ENCODE measurements around the gene CUL9. TPM values are rescaled to one million over a fixed set of nuclear protein-coding genes. Genes with fewer than 3 reads are reported as not detected.

CUL9 gene
- total RNA-seq, 1 donor from 2014 or later, result 29.0 TPM

DNA sequence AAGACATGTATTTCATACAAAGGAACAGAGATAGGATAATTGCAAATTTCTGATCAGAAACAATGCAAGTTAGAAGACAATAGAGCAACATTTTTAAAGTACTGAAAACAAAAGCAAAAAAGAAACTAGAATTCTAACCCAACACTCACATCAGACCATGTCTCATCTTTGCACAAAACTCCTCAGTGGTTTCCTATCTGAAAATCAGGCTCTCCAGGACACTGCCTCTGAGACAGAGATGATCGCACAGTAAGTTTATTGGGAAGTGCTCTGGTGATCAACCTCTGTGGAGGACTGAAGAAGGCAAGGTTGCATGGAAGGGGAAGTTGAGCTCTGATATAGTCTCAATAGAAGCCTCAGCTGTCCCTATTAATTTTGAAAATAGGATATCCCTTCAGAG is 59.0 kb downstream of the CUL9 start:
- H3K27me3 ChIP-seq (ENCODE audit: control insufficient read depth, insufficient read depth, low read length), result peaks cover 28% of the 10 kb centered on the region
- no peak for DNase-seq (ENCODE audit: low read depth)
- TF ChIP-seq CTCF (IDR thresholded peaks at IDR 0.05; ENCODE audit: insufficient read depth, low read length, severe bottlenecking), result no peak
- H3K4me3 ChIP-seq (ENCODE audit: low read depth, low read length), result no peak overlapping the region
- no peak for FAIRE-seq
- no peaks in the 10 kb centered on the region for H3K36me3 ChIP-seq (ENCODE audit: control insufficient read depth, insufficient read depth, low read length)

GRCh38 chr6:43241446-43241845 is 59.5 kb downstream of the CUL9 start:
- DNase-seq (ENCODE audit: low read depth), result no peak
- H3K27me3 ChIP-seq (ENCODE audit: control insufficient read depth, insufficient read depth, low read length), result peaks cover 30% of the 10 kb centered on the region
- no peak for FAIRE-seq
- no peak overlapping the region for H3K4me3 ChIP-seq (ENCODE audit: low read depth, low read length)
- no peaks in the 10 kb centered on the region for H3K36me3 ChIP-seq (ENCODE audit: control insufficient read depth, insufficient read depth, low read length)
- no peak for TF ChIP-seq CTCF (IDR thresholded peaks at IDR 0.05; ENCODE audit: insufficient read depth, low read length, severe bottlenecking)

- DNase-seq (ENCODE audit: low read depth) (no peak), FAIRE-seq (no peak)
- Histone ChIP-seq H3K27me3 (ENCODE audit: control insufficient read depth, insufficient read depth, low read length) (peaks cover 35% of the 10 kb centered on the region), H3K4me3 (ENCODE audit: low read depth, low read length) (no peak within 1 kb of the TSS), H3K36me3 (ENCODE audit: control insufficient read depth, insufficient read depth, low read length) (no peaks in the 10 kb centered on the region)
- TF ChIP-seq CTCF (IDR thresholded peaks at IDR 0.05; ENCODE audit: insufficient read depth, low read length, severe bottlenecking), result no peak
Observed at GRCh38 chr6:43242908-43243663, 61.1 kb downstream of the CUL9 start, which contains the start of gene TTBK1. TSS of gene TTBK1 (plus strand) at chr6:43243481. CDS start at chr6:43246661, 3,180 bp downstream.

DNA sequence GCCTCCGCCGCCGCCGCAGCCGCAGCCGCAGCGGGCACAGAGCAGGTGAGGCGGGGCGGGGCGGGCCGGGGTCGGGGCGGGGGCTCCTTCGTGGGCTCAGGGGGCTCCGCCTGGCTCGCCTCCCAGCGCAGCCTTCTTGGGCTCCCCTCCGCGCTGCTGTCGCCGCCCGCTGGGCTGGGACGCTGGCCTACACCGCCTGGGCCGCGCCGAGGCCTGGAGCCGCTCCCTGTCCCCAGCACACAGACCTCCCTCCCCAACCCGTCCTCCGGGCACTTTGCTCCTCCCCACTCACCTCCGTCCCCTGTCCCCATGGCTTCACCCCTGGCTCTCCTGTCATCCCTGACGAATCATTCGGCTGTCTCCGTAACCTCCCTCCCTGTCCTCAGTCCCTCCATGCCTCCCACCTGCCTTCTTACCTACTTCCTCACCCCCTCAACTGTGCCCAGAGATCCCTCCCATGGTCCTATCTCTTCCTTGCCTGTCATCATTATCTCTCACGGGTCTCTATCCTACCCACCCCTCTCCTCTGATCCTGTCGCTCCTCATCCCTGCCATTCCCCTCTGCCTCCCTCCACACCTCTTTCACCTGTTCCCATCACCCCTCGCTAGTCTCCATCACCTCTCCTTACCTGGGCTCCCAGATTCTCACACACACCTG is 61.8 kb downstream of the CUL9 start:
- Histone ChIP-seq H3K27me3 (ENCODE audit: control insufficient read depth, insufficient read depth, low read length) (peaks cover 36% of the 10 kb centered on the region), H3K36me3 (ENCODE audit: control insufficient read depth, insufficient read depth, low read length) (no peaks in the 10 kb centered on the region), H3K4me3 (ENCODE audit: low read depth, low read length) (no peak overlapping the region)
- no peak for TF ChIP-seq CTCF (IDR thresholded peaks at IDR 0.05; ENCODE audit: insufficient read depth, low read length, severe bottlenecking)
- FAIRE-seq (no peak), DNase-seq (ENCODE audit: low read depth) (no peak)

DNA sequence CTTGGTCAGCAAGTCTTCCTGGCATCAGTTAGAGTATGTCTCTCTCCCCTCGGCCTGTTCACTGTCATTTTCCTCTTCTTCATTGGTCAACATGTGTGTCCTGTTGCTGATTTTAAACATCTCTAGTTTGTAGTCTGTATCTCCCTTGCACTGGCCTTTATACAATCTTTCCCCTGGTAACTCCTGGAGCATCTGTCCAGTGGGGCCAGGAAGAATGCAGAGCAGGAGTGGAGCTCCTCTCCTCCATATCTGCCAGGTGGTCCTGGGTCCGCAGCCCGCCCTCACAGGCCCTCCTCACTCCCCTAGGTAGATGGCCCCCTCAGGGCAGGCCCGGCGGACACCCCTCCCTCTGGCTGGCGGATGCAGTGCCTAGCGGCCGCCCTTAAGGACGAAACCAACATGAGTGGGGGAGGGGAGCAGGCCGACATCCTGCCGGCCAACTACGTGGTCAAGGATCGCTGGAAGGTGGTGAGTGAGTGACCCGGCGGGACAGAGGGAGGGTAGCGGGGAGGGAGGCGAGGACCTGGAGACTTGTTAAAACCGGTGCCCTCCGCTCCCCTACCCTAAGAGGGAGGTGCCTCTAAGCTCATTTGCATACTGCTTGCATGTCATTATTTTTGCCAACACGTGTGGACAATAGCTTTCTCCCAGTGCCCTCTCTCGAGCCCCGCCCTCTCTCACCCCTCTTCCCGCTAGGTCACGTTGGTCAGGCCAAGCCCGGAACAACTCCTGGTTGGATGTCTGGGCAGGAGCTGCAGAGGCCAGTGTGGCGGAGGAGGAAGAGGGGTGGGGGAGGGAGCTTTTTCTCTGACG is 64.5 kb downstream of the CUL9 start:
- peaks cover 43% of the 10 kb centered on the region for H3K27me3 ChIP-seq (ENCODE audit: control insufficient read depth, insufficient read depth, low read length)
- H3K36me3 ChIP-seq (ENCODE audit: control insufficient read depth, insufficient read depth, low read length), result no peaks in the 10 kb centered on the region
- no peak for FAIRE-seq
- DNase-seq (ENCODE audit: low read depth), result no peak
- no peak for TF ChIP-seq CTCF (IDR thresholded peaks at IDR 0.05; ENCODE audit: insufficient read depth, low read length, severe bottlenecking)
- peak overlapping the region; percentile 12 for H3K4me3 ChIP-seq (ENCODE audit: low read depth, low read length)
